ENCODE data around the gene TRAF3.

TRAF3 gene

GRCh38 chr14:102824832-102825231, 47.6 kb downstream of the TRAF3 start:
- no peak for TF ChIP-seq REST (IDR thresholded peaks at IDR 0.05; ENCODE audit: insufficient replicate concordance, low read depth)
- TF ChIP-seq SPI1 (IDR thresholded peaks at IDR 0.05; ENCODE audit: borderline replicate concordance, low read depth): no peak
- TF ChIP-seq POLR2AphosphoS5 (IDR thresholded peaks at IDR 0.05; ENCODE audit: low read depth): no peak
- TF ChIP-seq GABPA (IDR thresholded peaks at IDR 0.05; ENCODE audit: low read depth): no peak
- no peak for TF ChIP-seq CTCF (IDR thresholded peaks at IDR 0.05; ENCODE audit: insufficient read depth, low read length)
- Histone ChIP-seq H3K27ac (replicated peaks) (no peak overlapping the region), H3K4me3 (replicated peaks; ENCODE audit: insufficient read depth, low read length) (no peak overlapping the region), H3K27me3 (ENCODE audit: insufficient read depth, poor library complexity, severe bottlenecking) (no peaks in the 10 kb centered on the region)
- no peak for DNase-seq (ENCODE audit: low read depth in 1 of 2, low spot score in 1 of 2)

- TF ChIP-seq SPI1 (IDR thresholded peaks at IDR 0.05; ENCODE audit: borderline replicate concordance, low read depth): no peak
- no peak for TF ChIP-seq POLR2AphosphoS5 (IDR thresholded peaks at IDR 0.05; ENCODE audit: low read depth)
- TF ChIP-seq REST (IDR thresholded peaks at IDR 0.05; ENCODE audit: insufficient replicate concordance, low read depth): no peak
- no peak for TF ChIP-seq GABPA (IDR thresholded peaks at IDR 0.05; ENCODE audit: low read depth)
- no peak for TF ChIP-seq CTCF (IDR thresholded peaks at IDR 0.05; ENCODE audit: insufficient read depth, low read length)
- no peak for DNase-seq (ENCODE audit: low read depth in 1 of 2, low spot score in 1 of 2)
- Histone ChIP-seq H3K27ac (replicated peaks) (no peak overlapping the region), H3K27me3 (ENCODE audit: insufficient read depth, poor library complexity, severe bottlenecking) (no peaks in the 10 kb centered on the region), H3K4me3 (replicated peaks; ENCODE audit: insufficient read depth, low read length) (no peak overlapping the region)
Measured at GRCh38 chr14:102825307-102826095, 48.3 kb downstream of the TRAF3 start.

- H3K4me3 ChIP-seq (replicated peaks; ENCODE audit: insufficient read depth, low read length): no peak overlapping the region
- no peaks in the 10 kb centered on the region for H3K27me3 ChIP-seq (ENCODE audit: insufficient read depth, poor library complexity, severe bottlenecking)
- TF ChIP-seq SPI1 (IDR thresholded peaks at IDR 0.05; ENCODE audit: borderline replicate concordance, low read depth) (no peak), GABPA (IDR thresholded peaks at IDR 0.05; ENCODE audit: low read depth) (no peak), POLR2AphosphoS5 (IDR thresholded peaks at IDR 0.05; ENCODE audit: low read depth) (no peak; the same call in 1 of the 2 replicates), REST (IDR thresholded peaks at IDR 0.05; ENCODE audit: insufficient replicate concordance, low read depth) (no peak), CTCF (IDR thresholded peaks at IDR 0.05; ENCODE audit: insufficient read depth, low read length) (no peak)
- H3K27ac ChIP-seq (replicated peaks): no peak overlapping the region
- no peak for DNase-seq (ENCODE audit: low read depth in 1 of 2, low spot score in 1 of 2)
Measured at GRCh38 chr14:102826161-102826560, 48.9 kb downstream of the TRAF3 start.

Measured in HL-60 (cell line).